HEK293 (cell line): ENCODE results near the gene PPARA.

Source experiments
- CTCF ChIA-PET: fragments of 350-600 bp; formaldehyde crosslinking; extraction: SDS; loops from one replicate; lab custom pipeline; 2021; ENCODE audit warnings: antibody characterized with exemption; lab: Yijun Ruan, JAX
- POLR2A ChIA-PET: fragments of 300-600 bp; formaldehyde crosslinking; extraction: SDS; loops from one replicate; lab custom pipeline; 2020; ENCODE audit warnings: antibody characterized with exemption, inconsistent platforms; lab: Yijun Ruan, JAX
- H3K27ac ChIP-seq: fragments of 200-500 bp; sonication (Bioruptor generic); 2 replicates; pipeline ENCODE4 v1.5.1; 2014; ENCODE audit warnings: low read depth, low read length, control low read depth, inconsistent platforms; ENCODE audit errors: extremely low read depth
- H3K36me3 ChIP-seq, 2 experiments: fragments of 200-500 bp in 1 of 2; sonication (Bioruptor generic) in 1 of 2; 1 replicate in 1 of 2; 2 replicates in 1 of 2; pipeline ENCODE4 v1.5.1; 2014 to 2017; ENCODE audit warnings: inconsistent platforms in 2 of 2, low read length in 2 of 2; ENCODE audit not compliant: control insufficient read depth in 2 of 2, insufficient read depth in 1 of 2
- H3K4me1 ChIP-seq: fragments of 200-500 bp; sonication (Bioruptor generic); 2 replicates; pipeline ENCODE4 v1.5.1; 2014; ENCODE audit warnings: mild to moderate bottlenecking, low read length, inconsistent platforms; ENCODE audit not compliant: control insufficient read depth, insufficient read depth
- H3K4me3 ChIP-seq: 2 replicates; pipeline ENCODE4 v1.5.1; 2011; ENCODE audit warnings: low read depth, mild to moderate bottlenecking, control low read depth, low read length, moderate library complexity
- H3K9me3 ChIP-seq: fragments of 200-500 bp; sonication (Bioruptor generic); 2 replicates; pipeline ENCODE4 v1.5.1; 2014; ENCODE audit warnings: low read depth, low read length, inconsistent platforms; ENCODE audit not compliant: control insufficient read depth, insufficient read depth
- BCL11A ChIP-seq: fragments of 450-650 bp; formaldehyde crosslinking; IDR thresholded peaks from 2 replicates; pipeline ENCODE4 v1.5.1; 2016; ENCODE audit warnings: low read depth, missing biosample characterization, missing genetic modification characterization
- GFI1B ChIP-seq: fragments of 450-650 bp; formaldehyde crosslinking; IDR thresholded peaks from 2 replicates; pipeline ENCODE4 v1.5.1; 2016; ENCODE audit warnings: missing biosample characterization, missing genetic modification characterization
- HOXC10 ChIP-seq: sonication (generic); formaldehyde crosslinking; IDR thresholded peaks from 2 replicates; pipeline ENCODE4 v1.8.1; 2023; ENCODE audit warnings: mild to moderate bottlenecking, missing genetic modification reagents
- OSR2 ChIP-seq: fragments of 450-650 bp; formaldehyde crosslinking; IDR thresholded peaks from 2 replicates; pipeline ENCODE4 v1.5.1; 2016; ENCODE audit warnings: missing biosample characterization, missing genetic modification characterization
- PRDM1 ChIP-seq: fragments of 450-650 bp; formaldehyde crosslinking; IDR thresholded peaks from 2 replicates; pipeline ENCODE4; 2016; ENCODE audit warnings: missing biosample characterization, missing genetic modification characterization
- ZFP37 ChIP-seq: fragments of 450-650 bp; formaldehyde crosslinking; IDR thresholded peaks from 2 replicates; pipeline ENCODE4 v1.5.1; 2016; ENCODE audit warnings: missing biosample characterization, missing genetic modification characterization
- ZNF112 ChIP-seq: fragments of 450-650 bp; formaldehyde crosslinking; IDR thresholded peaks from 2 replicates; pipeline ENCODE4 v1.5.0; 2017; ENCODE audit warnings: missing biosample characterization, missing genetic modification characterization
- ZNF114 ChIP-seq: fragments of 450-650 bp; formaldehyde crosslinking; IDR thresholded peaks from 2 replicates; pipeline ENCODE4 v1.5.0; 2017; ENCODE audit warnings: missing biosample characterization, missing genetic modification characterization
- ZNF132 ChIP-seq: fragments of 450-650 bp; formaldehyde crosslinking; IDR thresholded peaks from 2 replicates; pipeline ENCODE4 v1.5.1; 2017; ENCODE audit warnings: missing biosample characterization, missing genetic modification characterization, borderline replicate concordance
- ZNF138 ChIP-seq: fragments of 450-650 bp; formaldehyde crosslinking; IDR thresholded peaks from 2 replicates; pipeline ENCODE4 v1.5.1; 2016; ENCODE audit warnings: missing biosample characterization, missing genetic modification characterization, borderline replicate concordance
- ZNF335 ChIP-seq: fragments of 450-650 bp; formaldehyde crosslinking; conservative IDR thresholded peaks from 2 replicates; pipeline ENCODE4 v1.5.1; 2016; ENCODE audit warnings: missing biosample characterization, missing genetic modification characterization
- ZNF37A ChIP-seq: fragments of 450-650 bp; IDR thresholded peaks from 2 replicates; pipeline ENCODE4 v1.5.1; 2018; ENCODE audit warnings: missing biosample characterization, missing genetic modification characterization
- ZNF394 ChIP-seq: fragments of 450-650 bp; formaldehyde crosslinking; IDR thresholded peaks from 2 replicates; pipeline ENCODE4 v1.5.1; 2016; ENCODE audit warnings: missing biosample characterization, missing genetic modification characterization, mild to moderate bottlenecking, moderate library complexity, borderline replicate concordance
- ZNF501 ChIP-seq: fragments of 450-650 bp; formaldehyde crosslinking; IDR thresholded peaks from 2 replicates; pipeline ENCODE4 v1.5.1; 2016; ENCODE audit warnings: missing biosample characterization, missing genetic modification characterization
- ZNF530 ChIP-seq: fragments of 450-650 bp; formaldehyde crosslinking; IDR thresholded peaks from 2 replicates; pipeline ENCODE4 v1.5.1; 2016; ENCODE audit warnings: low read depth, missing biosample characterization, missing genetic modification characterization
- ZNF610 ChIP-seq: fragments of 450-650 bp; formaldehyde crosslinking; IDR thresholded peaks from 2 replicates; pipeline ENCODE4 v1.5.1; 2016; ENCODE audit warnings: missing biosample characterization, missing genetic modification characterization, borderline replicate concordance
- TF ChIP-seq, protein P1 (sequence below): fragments of 450-650 bp; formaldehyde crosslinking; conservative IDR thresholded peaks from 2 replicates; pipeline ENCODE4 v1.5.1; 2016; ENCODE audit warnings: low read depth, missing biosample characterization, missing genetic modification characterization
- TF ChIP-seq, protein P2 (sequence below): fragments of 450-650 bp; formaldehyde crosslinking; IDR thresholded peaks from 2 replicates; pipeline ENCODE4 v1.5.1; 2017; ENCODE audit warnings: missing biosample characterization, missing genetic modification characterization
- TF ChIP-seq, protein P3 (sequence below): fragments of 450-650 bp; formaldehyde crosslinking; IDR thresholded peaks from 2 replicates; pipeline ENCODE4 v1.5.1; 2016; ENCODE audit warnings: missing biosample characterization, missing genetic modification characterization
- TF ChIP-seq, protein P4 (sequence below): fragments of 450-650 bp; formaldehyde crosslinking; IDR thresholded peaks from 2 replicates; pipeline ENCODE4 v1.5.1; 2016; ENCODE audit warnings: missing biosample characterization, missing genetic modification characterization

PPARA gene

DNA sequence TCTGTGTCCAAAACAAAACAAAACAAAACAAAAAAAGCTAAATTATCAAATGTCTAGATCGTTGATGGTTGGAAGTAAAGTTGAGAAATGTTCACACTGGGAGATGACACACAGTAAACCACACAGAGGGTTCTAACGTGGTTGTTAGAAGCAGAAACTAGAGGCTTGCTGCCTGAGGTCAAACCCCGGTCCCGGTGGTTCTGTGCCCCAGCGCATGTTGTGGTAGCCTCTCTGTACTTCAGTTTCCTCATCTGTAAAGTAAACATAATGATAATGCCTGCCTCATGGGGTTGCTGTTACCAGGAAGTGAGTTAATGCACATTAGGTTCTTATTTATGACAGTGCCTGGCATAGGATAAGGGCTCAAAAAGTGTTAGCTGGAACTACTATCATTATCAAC is 33.4 kb downstream of the PPARA start:
- ChIA-PET POLR2A (no interaction called here), CTCF (no interaction called here)
- no peaks in the 10 kb centered on the region for H3K9me3 ChIP-seq
- TF ChIP-seq ZNF530 (tag by site-specific recombination) (no peak), ZNF394 (tag by site-specific recombination) (no peak), ZNF114 (no peak), ZNF501 (no peak), PRDM1 (no peak), OSR2 (tag by site-specific recombination) (no peak)
- H3K4me3 ChIP-seq, result no peak overlapping the region
- H3K36me3 ChIP-seq, result peaks cover 0 to 18% of the 10 kb centered on the region in 2 experiments; a peak in 2 of 3 replicates
- no peak overlapping the region for H3K27ac ChIP-seq
- no peaks in the 10 kb centered on the region for H3K4me1 ChIP-seq

DNA sequence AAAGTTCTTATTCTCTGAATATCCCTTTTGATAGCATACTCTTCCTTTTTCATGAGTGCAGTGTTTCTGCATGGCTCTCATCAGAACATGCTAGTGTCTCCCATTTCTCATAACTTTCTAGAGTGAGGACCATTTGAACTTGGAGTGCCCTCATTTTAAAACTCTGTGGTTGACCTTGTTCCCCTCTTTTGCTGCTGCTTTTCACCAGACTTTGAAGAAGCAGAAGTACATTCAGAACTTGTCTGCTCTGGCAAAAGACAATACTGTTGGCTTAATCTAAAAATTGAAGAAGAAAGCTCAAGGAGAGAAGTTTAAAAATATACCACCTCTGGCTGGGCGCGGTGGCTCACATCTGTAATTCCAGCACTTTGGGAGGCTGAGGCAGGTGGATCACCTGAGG is 35.0 kb downstream of the PPARA start:
- no peak overlapping the region for H3K4me3 ChIP-seq
- H3K4me1 ChIP-seq, result no peaks in the 10 kb centered on the region
- peaks cover 1 to 15% of the 10 kb centered on the region in 2 experiments; a peak in 2 of 3 replicates for H3K36me3 ChIP-seq
- CTCF ChIA-PET, result no interaction called here
- TF ChIP-seq PRDM1 (no peak), ZNF132 (no peak), ZNF37A (tag by site-specific recombination) (no peak), HOXC10 (CRISPR knock-in tag) (no peak), ZNF335 (no peak), ZNF610 (tag by site-specific recombination) (no peak), ZNF112 (no peak), GFI1B (tag by site-specific recombination) (no peak), ZFP37 (tag by site-specific recombination) (no peak), ZNF138 (tag by site-specific recombination) (no peak), BCL11A (tag by site-specific recombination) (no peak)
- TF ChIP-seq, protein P1, sequence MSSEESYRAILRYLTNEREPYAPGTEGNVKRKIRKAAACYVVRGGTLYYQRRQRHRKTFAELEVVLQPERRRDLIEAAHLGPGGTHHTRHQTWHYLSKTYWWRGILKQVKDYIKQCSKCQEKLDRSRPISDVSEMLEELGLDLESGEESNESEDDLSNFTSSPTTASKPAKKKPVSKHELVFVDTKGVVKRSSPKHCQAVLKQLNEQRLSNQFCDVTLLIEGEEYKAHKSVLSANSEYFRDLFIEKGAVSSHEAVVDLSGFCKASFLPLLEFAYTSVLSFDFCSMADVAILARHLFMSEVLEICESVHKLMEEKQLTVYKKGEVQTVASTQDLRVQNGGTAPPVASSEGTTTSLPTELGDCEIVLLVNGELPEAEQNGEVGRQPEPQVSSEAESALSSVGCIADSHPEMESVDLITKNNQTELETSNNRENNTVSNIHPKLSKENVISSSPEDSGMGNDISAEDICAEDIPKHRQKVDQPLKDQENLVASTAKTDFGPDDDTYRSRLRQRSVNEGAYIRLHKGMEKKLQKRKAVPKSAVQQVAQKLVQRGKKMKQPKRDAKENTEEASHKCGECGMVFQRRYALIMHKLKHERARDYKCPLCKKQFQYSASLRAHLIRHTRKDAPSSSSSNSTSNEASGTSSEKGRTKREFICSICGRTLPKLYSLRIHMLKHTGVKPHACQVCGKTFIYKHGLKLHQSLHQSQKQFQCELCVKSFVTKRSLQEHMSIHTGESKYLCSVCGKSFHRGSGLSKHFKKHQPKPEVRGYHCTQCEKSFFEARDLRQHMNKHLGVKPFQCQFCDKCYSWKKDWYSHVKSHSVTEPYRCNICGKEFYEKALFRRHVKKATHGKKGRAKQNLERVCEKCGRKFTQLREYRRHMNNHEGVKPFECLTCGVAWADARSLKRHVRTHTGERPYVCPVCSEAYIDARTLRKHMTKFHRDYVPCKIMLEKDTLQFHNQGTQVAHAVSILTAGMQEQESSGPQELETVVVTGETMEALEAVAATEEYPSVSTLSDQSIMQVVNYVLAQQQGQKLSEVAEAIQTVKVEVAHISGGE, result no peak
- TF ChIP-seq, protein P2, sequence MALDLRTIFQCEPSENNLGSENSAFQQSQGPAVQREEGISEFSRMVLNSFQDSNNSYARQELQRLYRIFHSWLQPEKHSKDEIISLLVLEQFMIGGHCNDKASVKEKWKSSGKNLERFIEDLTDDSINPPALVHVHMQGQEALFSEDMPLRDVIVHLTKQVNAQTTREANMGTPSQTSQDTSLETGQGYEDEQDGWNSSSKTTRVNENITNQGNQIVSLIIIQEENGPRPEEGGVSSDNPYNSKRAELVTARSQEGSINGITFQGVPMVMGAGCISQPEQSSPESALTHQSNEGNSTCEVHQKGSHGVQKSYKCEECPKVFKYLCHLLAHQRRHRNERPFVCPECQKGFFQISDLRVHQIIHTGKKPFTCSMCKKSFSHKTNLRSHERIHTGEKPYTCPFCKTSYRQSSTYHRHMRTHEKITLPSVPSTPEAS (tag by site-specific recombination), result no peak
- TF ChIP-seq, protein P3, sequence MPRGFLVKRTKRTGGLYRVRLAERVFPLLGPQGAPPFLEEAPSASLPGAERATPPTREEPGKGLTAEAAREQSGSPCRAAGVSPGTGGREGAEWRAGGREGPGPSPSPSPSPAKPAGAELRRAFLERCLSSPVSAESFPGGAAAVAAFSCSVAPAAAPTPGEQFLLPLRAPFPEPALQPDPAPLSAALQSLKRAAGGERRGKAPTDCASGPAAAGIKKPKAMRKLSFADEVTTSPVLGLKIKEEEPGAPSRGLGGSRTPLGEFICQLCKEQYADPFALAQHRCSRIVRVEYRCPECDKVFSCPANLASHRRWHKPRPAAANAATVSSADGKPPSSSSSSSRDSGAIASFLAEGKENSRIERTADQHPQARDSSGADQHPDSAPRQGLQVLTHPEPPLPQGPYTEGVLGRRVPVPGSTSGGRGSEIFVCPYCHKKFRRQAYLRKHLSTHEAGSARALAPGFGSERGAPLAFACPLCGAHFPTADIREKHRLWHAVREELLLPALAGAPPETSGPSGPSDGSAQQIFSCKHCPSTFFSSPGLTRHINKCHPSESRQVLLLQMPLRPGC (tag by site-specific recombination), result no peak
- TF ChIP-seq, protein P4, sequence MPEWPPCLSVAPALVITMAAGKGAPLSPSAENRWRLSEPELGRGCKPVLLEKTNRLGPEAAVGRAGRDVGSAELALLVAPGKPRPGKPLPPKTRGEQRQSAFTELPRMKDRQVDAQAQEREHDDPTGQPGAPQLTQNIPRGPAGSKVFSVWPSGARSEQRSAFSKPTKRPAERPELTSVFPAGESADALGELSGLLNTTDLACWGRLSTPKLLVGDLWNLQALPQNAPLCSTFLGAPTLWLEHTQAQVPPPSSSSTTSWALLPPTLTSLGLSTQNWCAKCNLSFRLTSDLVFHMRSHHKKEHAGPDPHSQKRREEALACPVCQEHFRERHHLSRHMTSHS (tag by site-specific recombination), result no peak
- TF ChIP-seq, all 188 proteins: peak for 0
- no peak overlapping the region for H3K27ac ChIP-seq
- POLR2A ChIA-PET, result no interaction called here
- H3K9me3 ChIP-seq, result no peaks in the 10 kb centered on the region
